SK-N-MC (cell line): ENCODE data around the gene MPND.

Experiments
- EZH2 ChIP-seq: fragments of 200-600 bp; sonication (generic); IDR thresholded peaks from one replicate; pipeline ENCODE4 v1.6.1; 2017; ENCODE audit warnings: antibody characterized with exemption
- POLR2AphosphoS5 ChIP-seq: IDR thresholded peaks from 2 replicates; pipeline ENCODE4 v1.6.1; 2012; ENCODE audit warnings: mild to moderate bottlenecking, low read depth, low read length, borderline replicate concordance

GRCh38 chr19:4390017-4390566 is 46.7 kb downstream of the MPND start:
- TF ChIP-seq POLR2AphosphoS5 (no peak), EZH2 (no peak)
